ENCODE data around the gene CYP1A2.

The CYP1A2 gene, protein sequence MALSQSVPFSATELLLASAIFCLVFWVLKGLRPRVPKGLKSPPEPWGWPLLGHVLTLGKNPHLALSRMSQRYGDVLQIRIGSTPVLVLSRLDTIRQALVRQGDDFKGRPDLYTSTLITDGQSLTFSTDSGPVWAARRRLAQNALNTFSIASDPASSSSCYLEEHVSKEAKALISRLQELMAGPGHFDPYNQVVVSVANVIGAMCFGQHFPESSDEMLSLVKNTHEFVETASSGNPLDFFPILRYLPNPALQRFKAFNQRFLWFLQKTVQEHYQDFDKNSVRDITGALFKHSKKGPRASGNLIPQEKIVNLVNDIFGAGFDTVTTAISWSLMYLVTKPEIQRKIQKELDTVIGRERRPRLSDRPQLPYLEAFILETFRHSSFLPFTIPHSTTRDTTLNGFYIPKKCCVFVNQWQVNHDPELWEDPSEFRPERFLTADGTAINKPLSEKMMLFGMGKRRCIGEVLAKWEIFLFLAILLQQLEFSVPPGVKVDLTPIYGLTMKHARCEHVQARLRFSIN

DNA sequence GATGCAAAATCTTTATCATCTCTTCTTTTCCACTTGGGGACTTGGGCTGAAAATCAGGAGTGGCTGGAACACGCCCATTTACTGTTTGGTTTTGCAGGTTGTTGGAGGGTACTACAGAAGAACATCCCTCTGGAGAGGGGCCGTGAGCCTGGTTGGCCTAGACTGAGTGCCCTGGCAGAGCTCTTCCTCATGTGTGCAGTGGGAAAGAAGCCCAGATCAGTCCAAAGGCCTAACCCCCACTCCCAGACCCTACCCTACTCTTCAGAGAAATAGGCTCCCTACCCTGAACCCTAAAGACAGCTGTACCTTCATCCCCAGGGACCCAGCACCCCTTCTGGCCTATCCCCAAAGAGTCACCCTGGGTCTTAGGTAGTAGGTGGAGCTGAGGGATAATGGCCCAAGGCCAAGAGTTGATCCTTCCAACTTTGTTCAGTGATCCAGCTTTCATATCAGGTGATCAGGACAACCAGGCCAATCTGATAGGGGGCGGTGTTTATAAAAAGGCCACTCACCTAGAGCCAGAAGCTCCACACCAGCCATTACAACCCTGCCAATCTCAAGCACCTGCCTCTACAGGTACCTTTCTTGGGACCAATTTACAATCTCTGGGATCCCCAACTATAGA lies at the start of gene CYP1A2:
CYP1A2 (plus strand) TSS at position 524 of the 625 bp plus-strand sequence. CDS start 894 bp downstream, outside the sequence.
- DNase-seq (ENCODE audit: low read depth): no peak
- H3K4me3 ChIP-seq (replicated peaks; ENCODE audit: low read depth, low read length): no peak within 1 kb of the TSS
- TF ChIP-seq, protein P1, sequence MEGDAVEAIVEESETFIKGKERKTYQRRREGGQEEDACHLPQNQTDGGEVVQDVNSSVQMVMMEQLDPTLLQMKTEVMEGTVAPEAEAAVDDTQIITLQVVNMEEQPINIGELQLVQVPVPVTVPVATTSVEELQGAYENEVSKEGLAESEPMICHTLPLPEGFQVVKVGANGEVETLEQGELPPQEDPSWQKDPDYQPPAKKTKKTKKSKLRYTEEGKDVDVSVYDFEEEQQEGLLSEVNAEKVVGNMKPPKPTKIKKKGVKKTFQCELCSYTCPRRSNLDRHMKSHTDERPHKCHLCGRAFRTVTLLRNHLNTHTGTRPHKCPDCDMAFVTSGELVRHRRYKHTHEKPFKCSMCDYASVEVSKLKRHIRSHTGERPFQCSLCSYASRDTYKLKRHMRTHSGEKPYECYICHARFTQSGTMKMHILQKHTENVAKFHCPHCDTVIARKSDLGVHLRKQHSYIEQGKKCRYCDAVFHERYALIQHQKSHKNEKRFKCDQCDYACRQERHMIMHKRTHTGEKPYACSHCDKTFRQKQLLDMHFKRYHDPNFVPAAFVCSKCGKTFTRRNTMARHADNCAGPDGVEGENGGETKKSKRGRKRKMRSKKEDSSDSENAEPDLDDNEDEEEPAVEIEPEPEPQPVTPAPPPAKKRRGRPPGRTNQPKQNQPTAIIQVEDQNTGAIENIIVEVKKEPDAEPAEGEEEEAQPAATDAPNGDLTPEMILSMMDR (IDR thresholded peaks at IDR 0.05; ENCODE audit: low read length, missing control alignments): no peak

DNA sequence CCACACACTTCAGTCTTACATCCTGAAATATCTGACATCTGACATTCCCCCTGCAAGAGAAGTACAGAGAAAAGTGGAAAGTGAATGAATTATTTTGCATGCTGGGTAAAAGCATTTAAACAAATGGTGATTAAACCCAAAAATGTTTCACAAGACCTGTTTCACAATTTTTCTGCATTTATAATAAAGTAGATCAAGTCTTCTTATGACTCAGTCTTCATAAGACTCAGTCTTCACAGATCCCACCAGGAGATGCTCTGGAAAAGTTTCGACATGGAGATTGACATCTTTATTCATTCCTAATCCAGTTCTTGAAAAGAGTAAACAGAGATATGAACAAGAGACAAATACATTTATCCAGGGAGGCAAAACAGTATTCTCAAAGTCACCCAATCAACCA lies 39.6 kb upstream of the CYP1A2 start:
- DNase-seq (ENCODE audit: low read depth): peak; percentile 29
- TF ChIP-seq, protein P1 (IDR thresholded peaks at IDR 0.05; ENCODE audit: low read length, missing control alignments): no peak
- no peak overlapping the region for H3K4me3 ChIP-seq (replicated peaks; ENCODE audit: low read depth, low read length)

DNA sequence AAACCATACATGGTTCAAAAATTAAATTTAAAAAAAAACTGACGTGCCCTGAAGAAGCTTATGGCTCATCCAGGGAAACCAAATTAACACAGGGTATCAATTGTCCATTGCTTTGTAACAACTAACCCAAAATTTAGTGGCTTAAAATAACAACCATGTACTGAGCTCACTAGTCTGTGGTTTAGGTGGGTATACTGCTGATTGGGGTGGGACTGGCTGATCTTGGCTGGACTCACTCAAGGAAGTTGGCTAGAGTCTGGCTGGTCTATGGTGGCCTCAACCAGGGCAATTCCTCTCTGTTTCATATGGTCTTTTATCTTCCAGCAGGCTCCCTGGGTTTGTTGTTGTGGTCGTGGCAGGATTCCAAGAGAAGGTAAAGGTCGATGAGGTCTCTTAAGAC lies 38.8 kb upstream of the CYP1A2 start:
- TF ChIP-seq, protein P1 (IDR thresholded peaks at IDR 0.05; ENCODE audit: low read length, missing control alignments): no peak
- DNase-seq (ENCODE audit: low read depth): no peak
- no peak overlapping the region for H3K4me3 ChIP-seq (replicated peaks; ENCODE audit: low read depth, low read length)

DNA sequence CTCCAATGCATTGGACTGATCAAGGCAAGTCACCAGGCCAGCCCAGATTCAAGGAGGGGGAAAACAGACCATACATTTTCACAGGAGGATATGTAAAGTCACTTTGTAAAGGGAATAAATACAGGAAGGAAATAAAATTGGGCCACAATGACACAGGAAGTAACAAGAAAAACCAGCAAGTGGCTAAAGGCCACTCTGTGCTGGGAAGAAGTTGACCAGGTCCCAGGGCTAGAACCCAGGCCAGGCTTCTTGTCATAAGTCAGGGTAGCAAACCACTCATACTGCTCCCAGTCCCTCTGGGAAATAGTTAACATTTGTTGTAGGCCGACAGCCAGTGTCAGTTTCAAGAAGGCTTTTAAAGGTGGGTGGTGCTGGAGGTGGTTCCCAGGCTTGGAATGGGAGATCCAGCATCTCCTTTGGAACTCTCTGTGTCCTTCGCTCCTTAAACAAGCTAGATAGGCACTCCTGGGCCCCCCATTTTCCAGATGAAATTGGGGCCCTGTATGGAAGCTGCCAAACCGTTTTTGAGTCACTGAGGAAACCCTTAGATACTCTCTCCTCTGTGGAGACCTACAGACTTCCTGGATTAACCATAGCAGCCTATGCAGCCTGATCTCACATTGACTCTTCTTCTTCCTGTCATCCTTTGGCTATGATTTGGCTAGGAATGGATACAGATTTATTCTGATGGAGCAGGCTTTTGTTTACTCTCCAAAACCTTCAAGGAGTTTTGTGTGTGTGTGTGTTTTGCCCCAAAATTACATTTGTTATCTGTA lies 38.1 kb upstream of the CYP1A2 start:
- TF ChIP-seq, protein P1 (IDR thresholded peaks at IDR 0.05; ENCODE audit: low read length, missing control alignments): no peak
- DNase-seq (ENCODE audit: low read depth): no peak
- no peak overlapping the region for H3K4me3 ChIP-seq (replicated peaks; ENCODE audit: low read depth, low read length)

DNA sequence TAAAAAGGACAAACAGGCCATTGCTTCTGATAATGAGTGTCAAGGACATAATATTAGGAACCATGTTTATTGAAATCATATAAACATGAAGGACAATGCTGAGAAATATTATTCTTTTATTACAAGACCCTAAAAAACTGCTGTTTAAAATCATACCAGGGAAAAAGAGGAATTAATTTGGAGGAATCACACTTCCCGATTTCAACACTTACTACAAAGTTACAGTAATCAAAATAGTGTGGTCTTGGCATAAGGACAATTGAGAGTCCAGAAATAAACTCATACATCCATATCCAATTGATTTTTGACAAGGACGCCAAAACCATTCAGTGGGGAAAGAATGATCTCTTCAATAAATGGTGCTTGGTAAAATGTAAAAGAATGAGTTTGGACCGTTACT lies 36.3 kb upstream of the CYP1A2 start:
- DNase-seq (ENCODE audit: low read depth): no peak
- TF ChIP-seq, protein P1 (IDR thresholded peaks at IDR 0.05; ENCODE audit: low read length, missing control alignments): no peak
- no peak overlapping the region for H3K4me3 ChIP-seq (replicated peaks; ENCODE audit: low read depth, low read length)

DNA sequence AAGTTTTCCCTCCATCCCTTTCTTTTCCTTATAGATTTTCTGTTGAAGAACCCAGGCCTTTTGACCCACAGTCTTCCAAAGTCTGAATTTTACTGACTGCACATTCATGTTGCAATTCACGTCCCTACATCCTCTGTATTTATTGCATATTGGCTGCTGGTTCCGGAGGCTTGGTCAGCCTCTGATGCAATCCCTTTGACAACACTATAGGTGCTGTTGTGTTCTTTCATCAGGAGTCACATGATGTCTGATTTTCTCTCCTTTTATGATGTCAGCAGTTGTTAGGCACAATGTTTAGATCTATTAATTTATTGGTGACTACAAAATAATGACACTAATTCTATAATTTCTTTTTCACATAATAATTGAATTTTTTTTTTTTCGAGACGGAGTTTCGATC lies 32.0 kb upstream of the CYP1A2 start:
- TF ChIP-seq, protein P1 (IDR thresholded peaks at IDR 0.05; ENCODE audit: low read length, missing control alignments): no peak
- DNase-seq (ENCODE audit: low read depth): peak; percentile 10
- H3K4me3 ChIP-seq (replicated peaks; ENCODE audit: low read depth, low read length): no peak overlapping the region
